Tibial nerve (tissue), 4 donors: ENCODE results near the gene ZMYND8. TPM values are rescaled to one million over a fixed set of nuclear protein-coding genes. Genes with fewer than 3 reads are reported as not detected.
"Not testable (repeated sequence)": the region's sequence is repeated elsewhere in the genome, so short reads cannot be mapped to it uniquely, and the experiment has no call there.

Experiments used
- DNase-seq, 2 donors: peaks; one replicate each; pipeline ENCODE4 v3.0.0-alpha.2; 2019; ENCODE audit warnings: low spot score in 2 of 2
- H3K27ac ChIP-seq, 4 donors: fragments of 200-600 bp; sonication (generic) in 3 of 4; one replicate each; pipeline ENCODE4 v1.5.1; 2017 to 2019; ENCODE audit warnings: mild to moderate bottlenecking in 1 of 4
- H3K27me3 ChIP-seq, 2 donors: fragments of 200-600 bp; sonication (generic) in 1 of 2; one replicate each; pipeline versions ENCODE4 v1.5.1 to v1.6.0; 2017 to 2019
- H3K36me3 ChIP-seq, 3 donors: fragments of 200-600 bp; sonication (generic); one replicate each; pipeline ENCODE4 v1.5.1; 2018 to 2019
- H3K4me1 ChIP-seq, 4 donors: fragments of 200-600 bp; sonication (generic) in 3 of 4; one replicate each; pipeline ENCODE4 v1.5.1; 2017 to 2019
- H3K4me3 ChIP-seq, 4 donors: fragments of 200-600 bp; sonication (generic) in 3 of 4; one replicate each; pipeline ENCODE4 v1.5.1; 2017 to 2019; ENCODE audit warnings: mild to moderate bottlenecking in 1 of 4, moderate library complexity in 1 of 4
- H3K9me3 ChIP-seq, 4 donors: fragments of 200-600 bp; sonication (generic) in 3 of 4; one replicate each; pipeline ENCODE4 v1.5.1; 2017 to 2019
- CTCF ChIP-seq, 5 experiments: fragments of 200-600 bp in 3 of 5; fragments of 450-650 bp in 2 of 5; sonication (generic) in 3 of 5; IDR thresholded peaks; one replicate each; pipeline ENCODE4 v1.5.1; 2016 to 2019; ENCODE audit warnings: antibody characterized with exemption in 5 of 5, mild to moderate bottlenecking in 3 of 5, moderate library complexity in 2 of 5
- EP300 ChIP-seq, 2 donors: sonication (generic); formaldehyde crosslinking; IDR thresholded peaks; one replicate each; pipeline ENCODE4 v1.6.1; 2017; ENCODE audit warnings: antibody characterized with exemption in 2 of 2, mild to moderate bottlenecking in 1 of 2
- POLR2A ChIP-seq, 2 donors: fragments of 450-650 bp; IDR thresholded peaks; one replicate each; pipeline ENCODE4 v1.6.1; 2017; ENCODE audit warnings: antibody characterized with exemption in 2 of 2, mild to moderate bottlenecking in 2 of 2, moderate library complexity in 2 of 2
- WGBS, 2 donors: methylation state at CpG; one replicate each; pipeline ENCODE4 v1.1.5; 2018; 5-methylcytosine and 5-hydroxymethylcytosine counted together
- total RNA-seq, 4 donors: library from RNA; depleted of rRNA; stranded (reverse); fragments of >200 nt; gene quantifications; one replicate each; pipeline ENCODE4 v1.1.0, GENCODE V29; 2016

Gene ZMYND8
- total RNA-seq, 4 donors from 2014 or later: 45.3 to 69.9 (median 49.8) TPM

- no peak for TF ChIP-seq EP300 (IDR thresholded peaks at IDR 0.05)
- TF ChIP-seq POLR2A (IDR thresholded peaks at IDR 0.05): no peak
- TF ChIP-seq CTCF (IDR thresholded peaks at IDR 0.05): no peak
- Histone ChIP-seq H3K27me3 (no peaks in the 10 kb centered on the region), H3K36me3 (no peaks in the 10 kb centered on the region), H3K4me3 (no peak overlapping the region), H3K27ac (no peak overlapping the region), H3K4me1 (no peaks in the 10 kb centered on the region), H3K9me3 (no peaks in the 10 kb centered on the region)
- DNase-seq: no peak
- WGBS, 2 donors: 65 to 76% methylated on average over 5 of the region's 5 CpGs
Observed at GRCh38 chr20:47396762-47397476, 40.4 kb upstream of the ZMYND8 start.

- H3K36me3 ChIP-seq, H3K4me1 ChIP-seq, H3K27ac ChIP-seq, DNase-seq, H3K9me3 ChIP-seq, H3K27me3 ChIP-seq, H3K4me3 ChIP-seq: not testable (repeated sequence)
- WGBS, 2 donors: 97% methylated on average over 11 of the region's 11 CpGs
Observed at GRCh38 chr20:47393796-47394514, 37.5 kb upstream of the ZMYND8 start.

- Histone ChIP-seq H3K27ac (no peak overlapping the region), H3K9me3 (peaks cover 0 to 4% (median 0%) of the 10 kb centered on the region in 4 donors), H3K27me3 (no peaks in the 10 kb centered on the region), H3K4me1 (no peaks in the 10 kb centered on the region), H3K4me3 (no peak overlapping the region), H3K36me3 (no peaks in the 10 kb centered on the region)
- no peak for TF ChIP-seq POLR2A (IDR thresholded peaks at IDR 0.05)
- no peak for TF ChIP-seq EP300 (IDR thresholded peaks at IDR 0.05)
- TF ChIP-seq CTCF (IDR thresholded peaks at IDR 0.05): no peak
- no peak for DNase-seq
- WGBS, 2 donors: 89 to 93% methylated on average over 2 of the region's 2 CpGs
Observed at GRCh38 chr20:47392721-47393073, 36.2 kb upstream of the ZMYND8 start.

GRCh38 chr20:47392015-47392720, 35.7 kb upstream of the ZMYND8 start:
- H3K27ac ChIP-seq: no peak overlapping the region
- H3K4me1 ChIP-seq: no peaks in the 10 kb centered on the region
- TF ChIP-seq POLR2A (IDR thresholded peaks at IDR 0.05) (no peak), CTCF (IDR thresholded peaks at IDR 0.05) (no peak), EP300 (IDR thresholded peaks at IDR 0.05) (no peak)
- peaks cover 0 to 4% (median 0%) of the 10 kb centered on the region in 4 donors for H3K9me3 ChIP-seq
- WGBS, 2 donors: 68 to 74% methylated on average over 7 of the region's 7 CpGs
- H3K27me3 ChIP-seq: no peaks in the 10 kb centered on the region
- H3K36me3 ChIP-seq: no peaks in the 10 kb centered on the region
- no peak overlapping the region for H3K4me3 ChIP-seq
- DNase-seq: no peak

GRCh38 chr20:47391276-47392010, 34.9 kb upstream of the ZMYND8 start:
- H3K27me3 ChIP-seq: no peaks in the 10 kb centered on the region
- TF ChIP-seq EP300 (IDR thresholded peaks at IDR 0.05) (no peak), POLR2A (IDR thresholded peaks at IDR 0.05) (no peak), CTCF (IDR thresholded peaks at IDR 0.05) (no peak)
- peaks cover 0 to 4% (median 0%) of the 10 kb centered on the region in 4 donors for H3K9me3 ChIP-seq
- H3K4me3 ChIP-seq: no peak overlapping the region
- no peak overlapping the region for H3K27ac ChIP-seq
- no peak for DNase-seq
- 93 to 99% methylated on average over 6 of the region's 6 CpGs for WGBS, 2 donors
- no peaks in the 10 kb centered on the region for H3K4me1 ChIP-seq
- no peaks in the 10 kb centered on the region for H3K36me3 ChIP-seq
